ENCODE data around the gene ATG7.

DNA sequence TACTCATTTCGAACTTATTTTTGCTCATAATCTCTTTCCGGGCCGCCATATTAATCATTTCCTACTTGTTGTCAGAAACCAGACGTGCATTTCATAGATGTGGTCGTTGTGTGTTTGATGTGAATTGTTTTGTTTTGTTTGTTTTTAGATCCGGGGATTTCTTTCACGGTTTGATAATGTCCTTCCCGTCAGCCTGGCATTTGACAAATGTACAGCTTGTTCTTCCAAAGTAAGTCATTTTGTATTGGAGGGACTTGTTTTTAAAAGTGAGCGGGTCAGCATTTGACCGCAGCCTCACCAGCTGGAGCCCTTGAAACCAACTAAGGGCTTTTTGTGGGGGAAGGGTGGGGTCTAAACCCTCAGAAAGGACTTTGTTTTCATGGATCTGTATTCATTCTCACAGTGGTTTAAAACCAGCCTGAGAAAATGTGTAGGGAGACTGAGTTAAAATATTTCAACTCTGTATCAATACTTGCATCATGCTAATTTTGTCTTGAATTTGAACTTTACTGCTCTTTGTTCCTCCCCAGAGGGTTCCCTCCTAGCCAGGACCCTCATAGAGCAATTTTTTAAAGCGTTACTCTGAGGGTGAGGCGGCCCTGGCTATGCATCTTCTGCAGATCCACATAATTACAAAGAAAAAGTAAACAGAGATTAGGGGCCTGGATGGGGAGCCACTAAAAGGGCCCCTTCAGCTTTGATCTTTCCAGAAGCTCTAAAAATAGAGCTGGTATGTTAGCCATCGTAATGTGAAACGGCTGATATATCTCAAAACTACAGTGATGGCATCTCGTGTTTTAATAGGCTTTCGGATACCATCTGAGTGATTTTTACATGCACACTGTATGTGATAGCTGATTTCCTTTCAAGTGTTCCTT, 107.9 kb downstream of the ATG7 start:
- no peak for TF ChIP-seq GATA3 (IDR thresholded peaks at IDR 0.05; ENCODE audit: borderline replicate concordance)
- no peak for TF ChIP-seq USF2 (IDR thresholded peaks at IDR 0.05)
- TF ChIP-seq, protein P1, sequence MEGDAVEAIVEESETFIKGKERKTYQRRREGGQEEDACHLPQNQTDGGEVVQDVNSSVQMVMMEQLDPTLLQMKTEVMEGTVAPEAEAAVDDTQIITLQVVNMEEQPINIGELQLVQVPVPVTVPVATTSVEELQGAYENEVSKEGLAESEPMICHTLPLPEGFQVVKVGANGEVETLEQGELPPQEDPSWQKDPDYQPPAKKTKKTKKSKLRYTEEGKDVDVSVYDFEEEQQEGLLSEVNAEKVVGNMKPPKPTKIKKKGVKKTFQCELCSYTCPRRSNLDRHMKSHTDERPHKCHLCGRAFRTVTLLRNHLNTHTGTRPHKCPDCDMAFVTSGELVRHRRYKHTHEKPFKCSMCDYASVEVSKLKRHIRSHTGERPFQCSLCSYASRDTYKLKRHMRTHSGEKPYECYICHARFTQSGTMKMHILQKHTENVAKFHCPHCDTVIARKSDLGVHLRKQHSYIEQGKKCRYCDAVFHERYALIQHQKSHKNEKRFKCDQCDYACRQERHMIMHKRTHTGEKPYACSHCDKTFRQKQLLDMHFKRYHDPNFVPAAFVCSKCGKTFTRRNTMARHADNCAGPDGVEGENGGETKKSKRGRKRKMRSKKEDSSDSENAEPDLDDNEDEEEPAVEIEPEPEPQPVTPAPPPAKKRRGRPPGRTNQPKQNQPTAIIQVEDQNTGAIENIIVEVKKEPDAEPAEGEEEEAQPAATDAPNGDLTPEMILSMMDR (IDR thresholded peaks at IDR 0.05) = no peak
- no peak for TF ChIP-seq POLR2A (IDR thresholded peaks at IDR 0.05; ENCODE audit: low read length)
- no peak for TF ChIP-seq CEBPB (IDR thresholded peaks at IDR 0.05)
- TF ChIP-seq SREBF2 (IDR thresholded peaks at IDR 0.05) = no peak
- TF ChIP-seq, protein P2, sequence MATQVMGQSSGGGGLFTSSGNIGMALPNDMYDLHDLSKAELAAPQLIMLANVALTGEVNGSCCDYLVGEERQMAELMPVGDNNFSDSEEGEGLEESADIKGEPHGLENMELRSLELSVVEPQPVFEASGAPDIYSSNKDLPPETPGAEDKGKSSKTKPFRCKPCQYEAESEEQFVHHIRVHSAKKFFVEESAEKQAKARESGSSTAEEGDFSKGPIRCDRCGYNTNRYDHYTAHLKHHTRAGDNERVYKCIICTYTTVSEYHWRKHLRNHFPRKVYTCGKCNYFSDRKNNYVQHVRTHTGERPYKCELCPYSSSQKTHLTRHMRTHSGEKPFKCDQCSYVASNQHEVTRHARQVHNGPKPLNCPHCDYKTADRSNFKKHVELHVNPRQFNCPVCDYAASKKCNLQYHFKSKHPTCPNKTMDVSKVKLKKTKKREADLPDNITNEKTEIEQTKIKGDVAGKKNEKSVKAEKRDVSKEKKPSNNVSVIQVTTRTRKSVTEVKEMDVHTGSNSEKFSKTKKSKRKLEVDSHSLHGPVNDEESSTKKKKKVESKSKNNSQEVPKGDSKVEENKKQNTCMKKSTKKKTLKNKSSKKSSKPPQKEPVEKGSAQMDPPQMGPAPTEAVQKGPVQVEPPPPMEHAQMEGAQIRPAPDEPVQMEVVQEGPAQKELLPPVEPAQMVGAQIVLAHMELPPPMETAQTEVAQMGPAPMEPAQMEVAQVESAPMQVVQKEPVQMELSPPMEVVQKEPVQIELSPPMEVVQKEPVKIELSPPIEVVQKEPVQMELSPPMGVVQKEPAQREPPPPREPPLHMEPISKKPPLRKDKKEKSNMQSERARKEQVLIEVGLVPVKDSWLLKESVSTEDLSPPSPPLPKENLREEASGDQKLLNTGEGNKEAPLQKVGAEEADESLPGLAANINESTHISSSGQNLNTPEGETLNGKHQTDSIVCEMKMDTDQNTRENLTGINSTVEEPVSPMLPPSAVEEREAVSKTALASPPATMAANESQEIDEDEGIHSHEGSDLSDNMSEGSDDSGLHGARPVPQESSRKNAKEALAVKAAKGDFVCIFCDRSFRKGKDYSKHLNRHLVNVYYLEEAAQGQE (IDR thresholded peaks at IDR 0.05) = no peak

Data from A549 (cell line).